PC-3 (cell line): Measurements from ENCODE around the gene ENTREP1. TPM values are rescaled to one million over a fixed set of nuclear protein-coding genes. Genes with fewer than 3 reads are reported as not detected.
"Not testable (repeated sequence)": the region's sequence is repeated elsewhere in the genome, so short reads cannot be mapped to it uniquely, and the experiment has no call there.

Experiments
- ATAC-seq: fragments of 200-7000 bp; cut with Tn5 transposase; 2 replicates; pipeline ENCODE4 v1.9.1; 2020; ENCODE audit warnings: mild to moderate bottlenecking, moderate library complexity
- BruUV-seq: library from RNA; stranded (reverse); fragments of 400-500 nt; replicated peaks from 2 replicates; lab custom pipeline; 2021; lab: Mats Ljungman, UMichigan
- CTCF ChIA-PET: fragments of 300-600 bp; sonication (Branson Sonifier 250); formaldehyde crosslinking; loops from one replicate; lab custom pipeline; 2022; ENCODE audit warnings: antibody characterized with exemption; lab: Charles Lee
- POLR2A ChIA-PET: fragments of 300-600 bp; sonication (Branson Sonifier 250); formaldehyde crosslinking; loops from one replicate; lab custom pipeline; 2022; ENCODE audit warnings: antibody characterized with exemption; ENCODE audit not compliant: unreplicated experiment; lab: Charles Lee
- DNase-seq: peaks from one replicate; pipeline ENCODE4 v3.0.0-alpha.2; 2015
- H2AFZ ChIP-seq: fragments of 300-600 bp; sonication (generic); 2 replicates; pipeline ENCODE4 v1.6.0; 2016; ENCODE audit warnings: antibody characterized with exemption, low read length
- H3F3A ChIP-seq: fragments of 300-600 bp; sonication (generic); one replicate; pipeline ENCODE4 v1.6.0; 2017; ENCODE audit warnings: antibody characterized with exemption, low read length, control low read depth, mild to moderate bottlenecking; ENCODE audit not compliant: unreplicated experiment
- H3K27ac ChIP-seq: fragments of 300-600 bp; sonication (generic); 2 replicates; pipeline ENCODE4 v1.5.1; 2016; ENCODE audit warnings: mild to moderate bottlenecking, low read length
- H3K27me3 ChIP-seq: fragments of 300-600 bp; sonication (generic); 2 replicates; pipeline ENCODE4 v1.6.1; 2016; ENCODE audit warnings: low read length, mixed read lengths
- H3K36me3 ChIP-seq: fragments of 300-600 bp; sonication (generic); 2 replicates; pipeline ENCODE4 v1.6.1; 2016; ENCODE audit warnings: low read depth, mixed run types, low read length, mixed read lengths
- H3K4me1 ChIP-seq: fragments of 300-600 bp; sonication (generic); 2 replicates; pipeline ENCODE4 v1.5.1; 2016; ENCODE audit warnings: low read length; ENCODE audit not compliant: insufficient read depth
- H3K4me2 ChIP-seq: fragments of 300-600 bp; sonication (generic); 2 replicates; pipeline ENCODE4 v1.6.0; 2016; ENCODE audit warnings: low read length
- H3K4me3 ChIP-seq: fragments of 300-600 bp; sonication (generic); 2 replicates; pipeline ENCODE4 v1.5.1; 2016; ENCODE audit warnings: mild to moderate bottlenecking, low read length, mixed read lengths
- H3K79me2 ChIP-seq: fragments of 300-600 bp; sonication (generic); 2 replicates; pipeline ENCODE4 v1.6.1; 2017; ENCODE audit warnings: low read length, mixed read lengths
- H3K9ac ChIP-seq: fragments of 300-600 bp; sonication (generic); 2 replicates; pipeline ENCODE4 v1.6.0; 2016; ENCODE audit warnings: mild to moderate bottlenecking, low read length
- H3K9me2 ChIP-seq: fragments of 300-600 bp; sonication (generic); replicated peaks from 2 replicates; pipeline ENCODE4 v1.6.1; 2016; ENCODE audit warnings: mixed run types, low read length, mixed read lengths
- H3K9me3 ChIP-seq: fragments of 300-600 bp; sonication (generic); 2 replicates; pipeline ENCODE4 v1.6.1; 2016; ENCODE audit warnings: low read length, mixed read lengths
- H4K20me1 ChIP-seq: fragments of 300-600 bp; sonication (generic); 2 replicates; pipeline ENCODE4 v1.6.1; 2016; ENCODE audit warnings: low read length, mixed read lengths
- CTCF ChIP-seq: fragments of 300-600 bp; sonication (generic); conservative IDR thresholded peaks from 2 replicates; pipeline ENCODE4 v1.5.1; 2017; ENCODE audit warnings: antibody characterized with exemption, low read depth, mild to moderate bottlenecking, low read length
- EZH2 ChIP-seq: fragments of 300-600 bp; sonication (generic); IDR thresholded peaks from one replicate; pipeline ENCODE4 v1.6.1; 2017; ENCODE audit warnings: antibody characterized with exemption, mild to moderate bottlenecking, low read length; ENCODE audit not compliant: unreplicated experiment
- EZH2phosphoT487 ChIP-seq: fragments of 300-600 bp; sonication (generic); IDR thresholded peaks from 2 replicates; pipeline ENCODE4 v1.6.1; 2018; ENCODE audit warnings: mild to moderate bottlenecking, antibody characterized with exemption, low read length, borderline replicate concordance
- intact Hi-C: fragments of 100-400 bp; cut with micrococcal nuclease; formaldehyde crosslinking; loops from 2 replicates; pipeline ENCODE4 v1.9.0; 2023
- total RNA-seq: library from RNA; depleted of rRNA; stranded (reverse); fragments of >200 nt; gene quantifications from 2 replicates; pipeline ENCODE4 v1.2.3, GENCODE V29; 2014

ENTREP1 gene
- total RNA-seq, 1 experiment from 2014 or later, result 0.36 TPM

- Histone ChIP-seq H3K9ac (no peak overlapping the region), H3K27me3 (no peaks in the 10 kb centered on the region), H3K4me3 (no peak overlapping the region), H3K4me2 (no peak overlapping the region), H3K9me2 (no peaks in the 10 kb centered on the region), H3K4me1 (0 out of 2 replicates have a peak, but pooled peaks cover 9% of the 10 kb centered on the region), H3F3A (no peaks in the 10 kb centered on the region), H4K20me1 (no peaks in the 10 kb centered on the region), H2AFZ (no peak overlapping the region), H3K9me3 (no peaks in the 10 kb centered on the region), H3K27ac (no peak overlapping the region), H3K79me2 (no peaks in the 10 kb centered on the region), H3K36me3 (no peaks in the 10 kb centered on the region)
- POLR2A ChIA-PET, result no interaction called here
- CTCF ChIA-PET, result no interaction called here
- ATAC-seq, result no peak; the same call in 1 of the 2 replicates
- BruUV-seq, result no TSS peak
- no peak for TF ChIP-seq CTCF
- no peak for TF ChIP-seq EZH2
- TF ChIP-seq EZH2phosphoT487, result no peak
- peak; percentile 52 for DNase-seq
- intact Hi-C loops, result no loop called here
Measured at GRCh38 chr9:69400470-69400869, 75.5 kb downstream of the ENTREP1 start.

- H3K79me2 ChIP-seq, POLR2A ChIA-PET, H3K9me2 ChIP-seq, ATAC-seq, H2AFZ ChIP-seq, H3K4me1 ChIP-seq, BruUV-seq, H3K36me3 ChIP-seq, H3K27ac ChIP-seq, intact Hi-C loops, H3K9me3 ChIP-seq, H4K20me1 ChIP-seq, H3K4me3 ChIP-seq, DNase-seq, H3K4me2 ChIP-seq, H3K27me3 ChIP-seq, H3K9ac ChIP-seq, H3F3A ChIP-seq, CTCF ChIA-PET: not testable (repeated sequence)
Measured at GRCh38 chr9:69409936-69410335, 84.9 kb downstream of the ENTREP1 start.

- Histone ChIP-seq H4K20me1 (no peaks in the 10 kb centered on the region), H3K9me2 (no peaks in the 10 kb centered on the region), H2AFZ (no peak overlapping the region), H3F3A (no peaks in the 10 kb centered on the region), H3K9me3 (no peaks in the 10 kb centered on the region), H3K79me2 (no peaks in the 10 kb centered on the region), H3K9ac (no peak overlapping the region), H3K36me3 (no peaks in the 10 kb centered on the region), H3K4me3 (no peak overlapping the region), H3K4me1 (no peaks in the 10 kb centered on the region), H3K4me2 (no peak overlapping the region), H3K27me3 (no peaks in the 10 kb centered on the region), H3K27ac (no peak overlapping the region)
- DNase-seq (no peak), ATAC-seq (no peak)
- intact Hi-C loops, result no loop called here
- no peak for TF ChIP-seq EZH2
- no peak for TF ChIP-seq EZH2phosphoT487
- TF ChIP-seq CTCF, result no peak
- ChIA-PET POLR2A (no interaction called here), CTCF (no interaction called here)
- no TSS peak for BruUV-seq
Measured at GRCh38 chr9:69411246-69411645, 86.2 kb downstream of the ENTREP1 start.
